ENCODE data around the gene IREB2.

DNA sequence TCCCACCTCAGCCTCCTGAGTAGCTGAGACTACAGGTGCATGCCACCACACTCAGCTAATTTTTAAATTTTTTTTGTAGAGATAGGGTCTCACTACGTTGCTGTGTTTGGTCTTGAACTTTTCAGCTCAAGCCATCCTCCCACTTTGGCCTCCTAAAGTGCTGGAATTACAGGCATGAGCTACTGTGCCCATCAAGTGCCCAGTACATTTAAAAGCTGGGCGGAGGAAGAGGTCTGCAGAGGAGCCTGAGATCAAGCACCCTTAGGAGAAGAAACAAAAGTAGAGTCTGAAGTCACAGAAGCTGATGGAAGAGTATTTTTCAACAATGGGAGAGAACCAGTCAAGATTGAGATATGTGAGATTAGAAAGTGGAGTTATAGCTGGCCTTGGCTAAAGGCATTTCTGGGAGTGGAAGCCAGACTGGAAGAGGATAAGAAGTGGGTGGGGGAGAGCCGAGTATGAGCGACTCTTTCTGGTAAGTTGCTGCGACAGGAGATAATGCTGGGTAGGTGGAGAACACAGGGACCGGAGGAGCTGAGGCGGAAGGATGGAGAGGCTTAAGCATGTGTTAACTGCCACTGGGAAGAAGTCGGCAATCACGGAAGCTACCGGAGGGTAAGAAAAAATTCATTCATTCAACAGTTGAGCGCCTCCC is 782 bp upstream of the IREB2 start:
- TF ChIP-seq, protein P1, sequence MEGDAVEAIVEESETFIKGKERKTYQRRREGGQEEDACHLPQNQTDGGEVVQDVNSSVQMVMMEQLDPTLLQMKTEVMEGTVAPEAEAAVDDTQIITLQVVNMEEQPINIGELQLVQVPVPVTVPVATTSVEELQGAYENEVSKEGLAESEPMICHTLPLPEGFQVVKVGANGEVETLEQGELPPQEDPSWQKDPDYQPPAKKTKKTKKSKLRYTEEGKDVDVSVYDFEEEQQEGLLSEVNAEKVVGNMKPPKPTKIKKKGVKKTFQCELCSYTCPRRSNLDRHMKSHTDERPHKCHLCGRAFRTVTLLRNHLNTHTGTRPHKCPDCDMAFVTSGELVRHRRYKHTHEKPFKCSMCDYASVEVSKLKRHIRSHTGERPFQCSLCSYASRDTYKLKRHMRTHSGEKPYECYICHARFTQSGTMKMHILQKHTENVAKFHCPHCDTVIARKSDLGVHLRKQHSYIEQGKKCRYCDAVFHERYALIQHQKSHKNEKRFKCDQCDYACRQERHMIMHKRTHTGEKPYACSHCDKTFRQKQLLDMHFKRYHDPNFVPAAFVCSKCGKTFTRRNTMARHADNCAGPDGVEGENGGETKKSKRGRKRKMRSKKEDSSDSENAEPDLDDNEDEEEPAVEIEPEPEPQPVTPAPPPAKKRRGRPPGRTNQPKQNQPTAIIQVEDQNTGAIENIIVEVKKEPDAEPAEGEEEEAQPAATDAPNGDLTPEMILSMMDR (IDR thresholded peaks at IDR 0.05) = no peak
- no peak for TF ChIP-seq POLR2A (IDR thresholded peaks at IDR 0.05)
